Measurements from ENCODE around the gene ARF3.

Gene ARF3

GRCh38 chr12:48957141-48958048 is at the start of gene ARF3:
ARF3 (minus strand) TSS chr12:48957487; CDS start chr12:48941095, 16,392 bp downstream.
- peak; percentile 75 to 88 (median 76) for DNase-seq (ENCODE audit: low read depth in 2 of 3, low spot score in 2 of 3)

GRCh38 chr12:49000346-49000745 is 43.1 kb upstream of the ARF3 start:
- no peak for DNase-seq (ENCODE audit: low read depth in 2 of 3, low spot score in 2 of 3)

- DNase-seq (ENCODE audit: low read depth in 2 of 3, low spot score in 2 of 3), result no peak
Observed at GRCh38 chr12:48999371-49000131, 42.3 kb upstream of the ARF3 start, which contains the start of gene DDN. DDN (minus strand) TSS chr12:48999375; CDS start chr12:48999287, 88 bp downstream.

GRCh38 chr12:48998497-48999353 is 41.4 kb upstream of the ARF3 start:
- no peak for DNase-seq (ENCODE audit: low read depth in 2 of 3, low spot score in 2 of 3)

- no peak for DNase-seq (ENCODE audit: low read depth in 2 of 3, low spot score in 2 of 3)
Observed at GRCh38 chr12:48997719-48998496, 40.6 kb upstream of the ARF3 start.

GRCh38 chr12:48996794-48997718 is 39.8 kb upstream of the ARF3 start:
- DNase-seq (ENCODE audit: low read depth in 2 of 3, low spot score in 2 of 3), result no peak

GRCh38 chr12:48995086-48995879 is 38.0 kb upstream of the ARF3 start:
- no peak for DNase-seq (ENCODE audit: low read depth in 2 of 3, low spot score in 2 of 3)

- DNase-seq (ENCODE audit: low read depth in 2 of 3, low spot score in 2 of 3), result no peak
Observed at GRCh38 chr12:48994224-48995085, 37.2 kb upstream of the ARF3 start.

- no peak for DNase-seq (ENCODE audit: low read depth in 2 of 3, low spot score in 2 of 3)
Observed at GRCh38 chr12:48993787-48994186, 36.5 kb upstream of the ARF3 start.

- DNase-seq (ENCODE audit: low read depth in 2 of 3, low spot score in 2 of 3), result no peak
Observed at GRCh38 chr12:48991247-48992050, 34.2 kb upstream of the ARF3 start.

GRCh38 chr12:48990552-48990951 is 33.3 kb upstream of the ARF3 start:
- DNase-seq (ENCODE audit: low read depth in 2 of 3, low spot score in 2 of 3), result no peak

GRCh38 chr12:48988030-48988649 is 30.9 kb upstream of the ARF3 start:
- DNase-seq (ENCODE audit: low read depth in 2 of 3, low spot score in 2 of 3), result peak in 1 of 3 experiments; percentile 75

GRCh38 chr12:48986720-48987291 is 29.5 kb upstream of the ARF3 start:
- DNase-seq (ENCODE audit: low read depth in 2 of 3, low spot score in 2 of 3), result no peak

GRCh38 chr12:48985901-48986300 is 28.6 kb upstream of the ARF3 start:
- DNase-seq (ENCODE audit: low read depth in 2 of 3, low spot score in 2 of 3), result no peak

GRCh38 chr12:48985475-48985897 is 28.2 kb upstream of the ARF3 start:
- no peak for DNase-seq (ENCODE audit: low read depth in 2 of 3, low spot score in 2 of 3)

All from activated CD8-positive, alpha-beta memory T cell treated with anti-CD3 and anti-CD28 coated beads for 48 hours (primary cell).